Stimulated activated CD8-positive, alpha-beta memory T cell treated with anti-CD3 and anti-CD28 coated beads, Interleukin-12 subunit alpha, Interleukin-12 subunit beta, amount 100 ng/mL, for 24 hours (primary cell): Measurements from ENCODE around the gene DPY30.
A peak's percentile ranks its signal among the peaks of the same experiment; 100 is the strongest.
"Not testable (repeated sequence)": the region's sequence is repeated elsewhere in the genome, so short reads cannot be mapped to it uniquely, and the experiment has no call there.

ENCODE experiments used
- DNase-seq: peaks from one replicate; pipeline ENCODE4 v3.0.0-alpha.2; 2020; ENCODE audit errors: extremely low read depth

Gene DPY30

GRCh38 chr2:32039447-32040219 is at the start of gene DPY30:
Gene DPY30 (minus strand): TSS chr2:32039805. CDS start chr2:32039456, 349 bp downstream.
- peak; percentile 77 for DNase-seq

DNA sequence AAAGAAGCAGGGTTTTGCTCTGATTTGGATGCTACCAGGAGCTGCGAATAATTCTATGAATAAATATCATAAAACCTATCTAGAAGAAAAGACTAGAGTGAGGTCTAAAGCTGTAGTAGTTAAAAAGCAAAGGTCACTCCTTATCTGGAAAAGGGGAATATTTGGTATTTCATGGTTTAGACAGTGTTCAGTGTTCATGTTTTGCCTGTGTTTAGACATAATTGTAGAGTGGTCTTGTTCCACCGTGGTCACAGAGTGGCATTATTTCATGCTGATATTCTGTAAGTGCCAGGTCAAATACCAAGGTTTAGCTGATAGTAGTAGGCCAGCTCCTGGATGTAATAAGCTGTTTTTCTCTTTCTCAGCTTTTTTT is 34.5 kb upstream of the DPY30 start:
- no peak for DNase-seq

GRCh38 chr2:32067549-32067948 is 27.9 kb upstream of the DPY30 start:
- no peak for DNase-seq

- DNase-seq: no peak
Observed at GRCh38 chr2:32064713-32065112, 25.1 kb upstream of the DPY30 start.

DNA sequence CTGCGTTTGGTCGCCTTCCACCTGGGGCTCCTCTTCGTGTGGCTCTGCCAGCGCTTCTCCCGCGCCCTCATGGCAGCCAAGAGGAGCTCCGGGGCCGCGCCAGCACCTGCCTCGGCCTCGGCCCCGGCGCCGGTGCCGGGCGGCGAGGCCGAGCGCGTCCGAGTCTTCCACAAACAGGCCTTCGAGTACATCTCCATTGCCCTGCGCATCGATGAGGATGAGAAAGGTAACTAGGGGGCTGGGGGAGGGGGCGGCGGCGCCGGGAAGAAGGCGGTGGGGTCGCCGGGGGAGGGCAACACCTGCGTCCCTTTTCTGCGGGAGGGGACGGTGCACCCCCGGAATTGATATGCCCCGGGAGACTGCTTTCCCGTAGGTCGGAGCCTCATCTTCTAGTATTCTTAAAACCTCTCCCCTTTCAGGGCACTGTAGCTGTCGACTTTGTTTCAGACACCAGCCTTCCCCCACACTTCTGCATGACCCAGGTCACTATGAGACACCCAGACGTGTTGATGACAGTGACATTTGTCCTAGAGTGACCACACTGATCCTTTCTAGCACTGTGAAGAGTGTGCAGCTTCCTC is 24.5 kb upstream of the DPY30 start:
- no peak for DNase-seq

- DNase-seq: peak; percentile 96
Observed at GRCh38 chr2:32063310-32064020, 23.9 kb upstream of the DPY30 start, which contains the start of gene SPAST. Gene SPAST (plus strand): TSS chr2:32063556. CDS start chr2:32063832, 276 bp downstream.

DNA sequence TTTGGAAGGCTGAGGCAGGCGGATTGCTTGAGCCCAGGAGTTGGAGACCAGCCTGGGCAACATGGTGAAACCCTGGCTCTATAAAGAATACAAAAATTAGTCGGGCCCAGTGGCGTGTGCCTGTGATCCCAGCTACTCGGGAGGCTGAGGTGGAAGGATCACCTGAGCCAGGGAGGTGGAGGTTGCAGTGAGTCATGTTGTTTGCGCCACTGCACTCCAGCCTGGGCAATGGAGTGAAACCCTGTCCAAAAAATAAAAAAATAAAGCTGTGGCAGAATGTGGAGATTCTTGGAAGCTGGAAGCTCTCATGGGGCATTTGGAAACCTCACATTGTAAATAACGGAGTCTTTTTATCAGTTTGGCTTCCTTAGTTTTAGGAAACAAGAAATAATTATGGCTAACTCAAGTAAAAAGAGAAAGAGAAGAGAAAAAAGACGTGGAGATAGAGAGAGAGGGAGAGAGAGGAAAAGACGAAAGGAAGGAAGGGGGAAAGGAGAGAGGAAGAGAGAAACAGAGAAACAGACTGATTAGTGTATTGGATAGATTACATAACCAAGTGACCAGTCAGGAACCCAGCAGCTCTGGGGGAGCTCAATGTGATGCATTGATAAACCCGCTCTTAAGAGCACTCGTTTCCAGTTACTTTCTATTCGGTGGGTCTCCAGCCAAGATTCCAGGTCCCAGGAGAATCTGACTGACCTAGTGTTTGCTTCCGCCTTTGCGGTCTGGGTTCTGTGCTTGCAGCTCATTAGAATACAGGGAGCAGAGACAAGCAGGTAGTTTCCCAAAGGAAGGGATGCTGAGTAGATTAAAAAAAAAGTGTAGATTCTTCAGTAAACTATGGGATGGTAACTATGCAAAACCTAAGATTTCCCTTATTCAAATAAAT is 22.6 kb upstream of the DPY30 start:
- no peak for DNase-seq

DNA sequence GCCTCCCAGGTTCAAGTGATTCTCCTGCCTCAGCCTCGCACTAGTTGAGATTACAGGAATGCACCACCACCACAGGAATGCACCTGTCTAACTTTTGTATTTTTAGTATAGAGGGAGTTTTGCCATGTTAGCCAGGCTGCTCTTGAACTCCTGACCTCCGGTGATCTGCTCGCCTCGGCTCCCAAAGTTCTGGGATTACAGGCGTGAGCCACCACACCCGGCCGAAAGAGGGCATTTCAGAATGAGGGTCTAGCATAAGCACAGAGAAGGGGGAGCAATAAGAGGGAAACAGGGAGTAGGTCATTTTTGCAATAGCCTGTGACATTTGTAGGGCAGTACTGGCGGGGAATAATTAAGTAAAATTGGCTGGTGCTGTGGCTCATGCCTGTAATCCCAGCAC is 21.8 kb upstream of the DPY30 start:
- no peak for DNase-seq

DNA sequence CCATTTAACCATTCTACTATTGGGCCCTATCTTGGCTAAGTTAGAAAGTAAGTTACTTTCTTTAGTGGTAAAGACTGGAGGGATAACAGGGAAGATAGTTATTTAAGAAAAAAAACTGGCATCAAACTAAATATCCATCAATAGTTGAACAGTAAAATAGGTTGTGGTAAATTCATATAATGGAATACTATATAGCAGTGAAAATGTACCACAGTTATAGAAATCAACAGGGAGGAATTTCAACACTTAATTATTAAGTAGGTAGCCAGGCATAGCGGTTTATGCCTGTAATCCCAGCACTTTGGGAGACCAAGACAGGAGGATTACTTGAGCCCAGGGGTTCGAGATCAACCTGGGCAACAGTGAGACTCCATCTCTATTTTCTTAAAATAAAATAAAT is 20.7 kb upstream of the DPY30 start:
- no peak for DNase-seq

GRCh38 chr2:32058130-32058529 is 18.5 kb upstream of the DPY30 start:
- no peak for DNase-seq

- DNase-seq: not testable (repeated sequence)
Observed at GRCh38 chr2:32054583-32054982, 15.0 kb upstream of the DPY30 start.

- no peak for DNase-seq
Observed at GRCh38 chr2:32051836-32052439, 12.3 kb upstream of the DPY30 start.

DNA sequence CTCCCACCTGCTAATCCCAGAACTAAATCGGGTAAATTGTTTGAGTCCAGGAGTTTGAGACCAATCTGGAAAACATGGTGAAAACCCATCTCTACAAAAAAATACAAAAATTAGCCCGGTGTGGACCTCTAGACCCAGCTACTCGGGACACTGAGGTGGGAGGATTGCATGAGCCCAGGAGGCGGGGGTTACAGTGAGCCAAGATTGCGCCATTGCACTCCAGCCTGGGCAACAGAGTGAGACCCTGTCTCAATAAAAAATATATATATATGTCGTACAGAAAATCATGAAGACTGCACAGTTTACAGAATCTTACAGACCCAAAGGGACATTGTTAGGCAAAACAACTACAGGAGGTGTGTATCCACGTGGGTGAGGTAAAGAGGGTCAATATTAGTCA is 4.0 kb upstream of the DPY30 start:
- DNase-seq: no peak

DNA sequence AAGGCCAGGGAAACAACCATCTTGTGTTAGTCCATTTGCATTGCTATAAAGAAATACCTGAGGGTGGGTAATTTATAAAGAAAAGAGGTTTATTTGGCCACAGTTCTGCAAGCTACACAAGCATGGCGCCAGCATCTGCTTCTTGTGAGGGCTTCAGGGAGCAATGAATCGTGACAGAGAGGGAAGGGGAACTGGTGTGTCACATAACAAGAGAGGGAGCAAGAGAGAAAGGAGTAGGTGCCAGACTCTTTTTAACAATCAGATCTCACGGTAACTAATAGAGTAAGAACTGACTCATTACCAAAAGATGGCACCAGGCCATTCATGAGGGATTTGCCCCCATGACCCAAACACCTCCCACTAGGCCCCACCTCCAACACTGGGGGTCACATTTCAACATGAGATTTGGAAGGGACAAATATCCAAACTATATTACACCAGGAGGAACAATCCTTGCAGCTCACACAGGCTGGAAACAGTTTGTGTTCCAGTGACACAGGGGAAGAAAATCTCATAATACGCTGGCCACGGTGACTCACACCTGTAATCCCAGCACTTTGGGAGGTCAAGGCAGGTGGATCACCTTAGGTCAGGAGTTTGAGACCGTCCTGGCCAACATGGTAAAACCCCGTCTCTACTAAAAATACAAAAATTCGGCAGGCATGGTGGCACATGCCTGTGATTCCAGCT is 5.3 kb downstream of the DPY30 start:
- not testable (repeated sequence) for DNase-seq

GRCh38 chr2:32018789-32019482 is 20.7 kb downstream of the DPY30 start:
- not testable (repeated sequence) for DNase-seq

- DNase-seq: no peak
Observed at GRCh38 chr2:32012872-32013271, 26.7 kb downstream of the DPY30 start.

GRCh38 chr2:32011485-32011960 is 28.1 kb downstream of the DPY30 start:
- no peak for DNase-seq

DNA sequence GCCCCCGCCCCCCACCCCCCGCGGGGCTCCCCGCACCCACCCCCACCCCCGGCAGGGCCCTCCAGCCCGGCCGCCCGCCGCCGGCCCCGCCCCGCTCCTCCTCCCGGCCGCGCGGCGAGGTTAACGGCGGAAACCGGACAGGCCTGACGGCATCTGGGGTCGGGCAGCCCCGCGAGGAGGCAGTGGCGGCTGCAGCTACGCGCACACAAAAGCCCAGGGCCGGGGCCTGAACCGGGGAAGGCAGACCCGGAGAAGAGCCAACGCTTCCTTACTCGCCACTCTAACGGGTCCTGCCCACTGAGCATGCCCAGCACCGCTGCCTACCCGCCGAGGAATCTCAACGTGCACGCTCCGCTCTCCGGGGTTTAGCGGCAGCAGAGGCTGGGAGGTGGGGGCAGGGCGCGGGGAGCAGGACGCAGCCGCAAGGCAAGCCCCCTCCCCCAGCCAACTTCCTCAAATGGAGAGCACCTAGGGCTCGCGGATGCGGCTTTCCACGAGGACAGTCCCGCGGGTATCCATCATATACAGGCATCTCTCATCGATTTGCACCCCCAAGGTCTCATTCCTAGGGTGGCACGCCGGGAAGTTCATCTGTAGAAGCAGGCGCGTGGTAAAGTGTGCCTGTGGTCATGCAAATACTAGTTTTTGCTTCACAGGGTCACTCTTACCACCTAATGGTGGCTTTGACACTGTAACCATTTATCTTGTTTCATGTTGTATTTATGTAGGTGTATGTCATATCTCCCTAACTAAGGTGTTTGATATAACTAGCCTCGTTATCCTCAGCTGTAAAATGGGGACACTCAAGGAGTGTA is 28.7 kb downstream of the DPY30 start, which contains the start of gene MEMO1:
TSS of gene MEMO1 (minus strand) at position 339 of the 815 bp plus-strand sequence. CDS start 761 bp downstream, outside the sequence.
- peak; percentile 92 for DNase-seq

DNA sequence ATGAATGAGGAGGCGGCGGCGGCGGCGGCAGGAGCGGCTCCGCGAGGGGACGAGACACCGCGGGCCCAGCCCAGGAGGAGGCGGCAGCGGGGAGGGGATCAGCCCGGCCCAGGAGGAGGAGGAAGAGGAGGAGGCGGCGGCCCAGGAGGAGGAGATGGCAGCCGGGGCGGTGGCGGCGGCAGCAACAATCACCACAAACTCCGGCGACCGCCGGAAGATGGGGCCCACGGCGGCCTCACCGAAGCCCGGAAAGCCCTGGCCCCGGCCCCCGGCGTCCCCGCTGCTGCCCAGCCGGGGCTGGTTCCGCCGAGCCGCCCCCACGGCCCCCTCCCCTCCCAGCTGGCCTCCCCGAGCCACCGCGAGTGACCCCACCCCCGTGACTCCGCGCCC is 29.3 kb downstream of the DPY30 start:
- not testable (repeated sequence) for DNase-seq
